ENCODE data around the gene BLTP3A.
"Not testable (repeated sequence)": the region's sequence is repeated elsewhere in the genome, so short reads cannot be mapped to it uniquely, and the experiment has no call there.

BLTP3A gene

GRCh38 chr6:34756513-34756856, 35.4 kb upstream of the BLTP3A start:
- not testable (repeated sequence) for H3K14ac ChIP-seq (ENCODE audit: low read length); H3K4ac ChIP-seq (ENCODE audit: low read length); H3K4me1 ChIP-seq (ENCODE audit: control insufficient read depth in 2 of 2, insufficient read depth in 1 of 2, low read depth in 1 of 2, low read length in 2 of 2); H2BK12ac ChIP-seq (ENCODE audit: low read length); DNase-seq (ENCODE audit: low spot score); H2BK15ac ChIP-seq (ENCODE audit: low read length); H3K9ac ChIP-seq (ENCODE audit: low read depth, low read length, poor library complexity); H2AK5ac ChIP-seq (ENCODE audit: low read depth, low read length); H3K79me1 ChIP-seq (ENCODE audit: low read depth, low read length); H3K23ac ChIP-seq (ENCODE audit: low read depth, low read length, poor library complexity); H2BK120ac ChIP-seq (ENCODE audit: low read depth, low read length); H3K27me3 ChIP-seq (ENCODE audit: control insufficient read depth in 3 of 3, insufficient read depth in 3 of 3, low read depth in 1 of 3, low read length in 3 of 3); H3K18ac ChIP-seq (ENCODE audit: low read length); H2BK5ac ChIP-seq (ENCODE audit: low read length); H3K9me3 ChIP-seq (replicated peaks in 1 of 2; ENCODE audit: control insufficient read depth in 2 of 2, insufficient read depth in 1 of 2, low read depth in 1 of 2, low read length in 2 of 2); H4K8ac ChIP-seq (ENCODE audit: low read depth, low read length); H3K27ac ChIP-seq (replicated peaks; ENCODE audit: low read length); H4K91ac ChIP-seq (ENCODE audit: low read depth, low read length, poor library complexity)
- Histone ChIP-seq H3K4me2 (ENCODE audit: insufficient read depth, low read length, poor library complexity, severe bottlenecking) (peak overlapping the region; percentile 58), H2AFZ (ENCODE audit: low read length) (peak overlapping the region; percentile 86), H3K4me3 (ENCODE audit: low read length in 2 of 2) (peak overlapping the region in 1 of 2 donors; percentile 78), H3K36me3 (replicated peaks in 1 of 2; ENCODE audit: control insufficient read depth in 2 of 2, insufficient read depth in 2 of 2, low read length in 2 of 2) (peaks cover 4 to 25% of the 10 kb centered on the region in 2 donors)
- WGBS, 2 donors (ENCODE audit: extremely low coverage in 2 of 2, insufficient read length in 2 of 2, insufficient replicate concordance in 1 of 2) = no CpG with 5 or more reads among the region's 17 CpGs

- Histone ChIP-seq H3K79me1 (ENCODE audit: low read depth, low read length) (peaks cover 8% of the 10 kb centered on the region), H3K9ac (ENCODE audit: low read depth, low read length, poor library complexity) (peak overlapping the region; percentile 89), H2BK5ac (ENCODE audit: low read length) (no peak overlapping the region), H2BK120ac (ENCODE audit: low read depth, low read length) (no peak overlapping the region), H4K8ac (ENCODE audit: low read depth, low read length) (peak overlapping the region; percentile 96), H3K23ac (ENCODE audit: low read depth, low read length, poor library complexity) (peak overlapping the region; percentile 99), H3K4me3 (ENCODE audit: low read length in 2 of 2) (peak overlapping the region; percentile 78 to 89), H2AK5ac (ENCODE audit: low read depth, low read length) (no peak overlapping the region), H3K4me2 (ENCODE audit: insufficient read depth, low read length, poor library complexity, severe bottlenecking) (peak overlapping the region; percentile 80), H4K91ac (ENCODE audit: low read depth, low read length, poor library complexity) (no peak overlapping the region), H3K18ac (ENCODE audit: low read length) (peak overlapping the region; percentile 94), H3K27ac (replicated peaks; ENCODE audit: low read length) (no peak overlapping the region), H3K27me3 (ENCODE audit: control insufficient read depth in 3 of 3, insufficient read depth in 3 of 3, low read depth in 1 of 3, low read length in 3 of 3) (no peaks in the 10 kb centered on the region), H3K4me1 (ENCODE audit: control insufficient read depth in 2 of 2, insufficient read depth in 1 of 2, low read depth in 1 of 2, low read length in 2 of 2) (peaks cover 2 to 3% of the 10 kb centered on the region in 2 donors), H2BK15ac (ENCODE audit: low read length) (no peak overlapping the region), H3K14ac (ENCODE audit: low read length) (peak overlapping the region; percentile 94), H3K4ac (ENCODE audit: low read length) (no peak overlapping the region), H2AFZ (ENCODE audit: low read length) (peak overlapping the region; percentile 86), H2BK12ac (ENCODE audit: low read length) (no peak overlapping the region), H3K9me3 (replicated peaks in 1 of 2; ENCODE audit: control insufficient read depth in 2 of 2, insufficient read depth in 1 of 2, low read depth in 1 of 2, low read length in 2 of 2) (no peaks in the 10 kb centered on the region), H3K36me3 (replicated peaks in 1 of 2; ENCODE audit: control insufficient read depth in 2 of 2, insufficient read depth in 2 of 2, low read length in 2 of 2) (peaks cover 6 to 37% of the 10 kb centered on the region in 2 donors)
- no peak for DNase-seq (ENCODE audit: low spot score)
- WGBS, 2 donors (ENCODE audit: extremely low coverage in 2 of 2, insufficient read length in 2 of 2, insufficient replicate concordance in 1 of 2) = no CpG with 5 or more reads among the region's 11 CpGs
Measured at GRCh38 chr6:34757687-34758274, 34.1 kb upstream of the BLTP3A start.

- no peak overlapping the region for H4K91ac ChIP-seq (ENCODE audit: low read depth, low read length, poor library complexity)
- no CpG with 5 or more reads among the region's 8 CpGs for WGBS, 2 donors (ENCODE audit: extremely low coverage in 2 of 2, insufficient read length in 2 of 2, insufficient replicate concordance in 1 of 2)
- H3K23ac ChIP-seq (ENCODE audit: low read depth, low read length, poor library complexity) = no peak overlapping the region
- H2BK5ac ChIP-seq (ENCODE audit: low read length) = no peak overlapping the region
- no peak overlapping the region for H2AK5ac ChIP-seq (ENCODE audit: low read depth, low read length)
- no peak overlapping the region for H2BK15ac ChIP-seq (ENCODE audit: low read length)
- no peak overlapping the region for H3K27ac ChIP-seq (replicated peaks; ENCODE audit: low read length)
- no peak overlapping the region for H3K4ac ChIP-seq (ENCODE audit: low read length)
- H2BK120ac ChIP-seq (ENCODE audit: low read depth, low read length) = no peak overlapping the region
- H3K4me2 ChIP-seq (ENCODE audit: insufficient read depth, low read length, poor library complexity, severe bottlenecking) = no peak overlapping the region
- H2BK12ac ChIP-seq (ENCODE audit: low read length) = no peak overlapping the region
- peaks cover 2 to 3% of the 10 kb centered on the region in 2 donors for H3K4me1 ChIP-seq (ENCODE audit: control insufficient read depth in 2 of 2, insufficient read depth in 1 of 2, low read depth in 1 of 2, low read length in 2 of 2)
- no peak overlapping the region for H3K18ac ChIP-seq (ENCODE audit: low read length)
- DNase-seq (ENCODE audit: low spot score) = no peak
- no peak overlapping the region for H2AFZ ChIP-seq (ENCODE audit: low read length)
- H3K4me3 ChIP-seq (ENCODE audit: low read length in 2 of 2) = no peak overlapping the region
- no peak overlapping the region for H4K8ac ChIP-seq (ENCODE audit: low read depth, low read length)
- H3K27me3 ChIP-seq (ENCODE audit: control insufficient read depth in 3 of 3, insufficient read depth in 3 of 3, low read depth in 1 of 3, low read length in 3 of 3) = no peaks in the 10 kb centered on the region
- peaks cover 8% of the 10 kb centered on the region for H3K79me1 ChIP-seq (ENCODE audit: low read depth, low read length)
- H3K9me3 ChIP-seq (replicated peaks in 1 of 2; ENCODE audit: control insufficient read depth in 2 of 2, insufficient read depth in 1 of 2, low read depth in 1 of 2, low read length in 2 of 2) = no peaks in the 10 kb centered on the region
- no peak overlapping the region for H3K9ac ChIP-seq (ENCODE audit: low read depth, low read length, poor library complexity)
- H3K36me3 ChIP-seq (replicated peaks in 1 of 2; ENCODE audit: control insufficient read depth in 2 of 2, insufficient read depth in 2 of 2, low read length in 2 of 2) = peaks cover 13 to 53% of the 10 kb centered on the region in 2 donors
- H3K14ac ChIP-seq (ENCODE audit: low read length) = no peak overlapping the region
Measured at GRCh38 chr6:34760108-34760507, 31.8 kb upstream of the BLTP3A start.

GRCh38 chr6:34761681-34762080, 30.2 kb upstream of the BLTP3A start:
- not testable (repeated sequence) for H2AFZ ChIP-seq (ENCODE audit: low read length); H3K4me1 ChIP-seq (ENCODE audit: control insufficient read depth in 2 of 2, insufficient read depth in 1 of 2, low read depth in 1 of 2, low read length in 2 of 2); H2BK12ac ChIP-seq (ENCODE audit: low read length); H3K23ac ChIP-seq (ENCODE audit: low read depth, low read length, poor library complexity); H2BK5ac ChIP-seq (ENCODE audit: low read length); H3K4me3 ChIP-seq (ENCODE audit: low read length in 2 of 2); H2BK120ac ChIP-seq (ENCODE audit: low read depth, low read length); H2AK5ac ChIP-seq (ENCODE audit: low read depth, low read length); H3K79me1 ChIP-seq (ENCODE audit: low read depth, low read length); H3K18ac ChIP-seq (ENCODE audit: low read length); H3K14ac ChIP-seq (ENCODE audit: low read length); H3K27ac ChIP-seq (replicated peaks; ENCODE audit: low read length); H2BK15ac ChIP-seq (ENCODE audit: low read length); H4K8ac ChIP-seq (ENCODE audit: low read depth, low read length); H3K9me3 ChIP-seq (replicated peaks in 1 of 2; ENCODE audit: control insufficient read depth in 2 of 2, insufficient read depth in 1 of 2, low read depth in 1 of 2, low read length in 2 of 2); H3K4me2 ChIP-seq (ENCODE audit: insufficient read depth, low read length, poor library complexity, severe bottlenecking); DNase-seq (ENCODE audit: low spot score); H4K91ac ChIP-seq (ENCODE audit: low read depth, low read length, poor library complexity); H3K27me3 ChIP-seq (ENCODE audit: control insufficient read depth in 3 of 3, insufficient read depth in 3 of 3, low read depth in 1 of 3, low read length in 3 of 3); H3K4ac ChIP-seq (ENCODE audit: low read length); H3K9ac ChIP-seq (ENCODE audit: low read depth, low read length, poor library complexity)
- no CpG with 5 or more reads among the region's 5 CpGs for WGBS, 2 donors (ENCODE audit: extremely low coverage in 2 of 2, insufficient read length in 2 of 2, insufficient replicate concordance in 1 of 2)
- peaks cover 16 to 68% of the 10 kb centered on the region in 2 donors for H3K36me3 ChIP-seq (replicated peaks in 1 of 2; ENCODE audit: control insufficient read depth in 2 of 2, insufficient read depth in 2 of 2, low read length in 2 of 2)
